Loucy (cell line): Measurements from ENCODE around the gene ELOVL7.

ENCODE experiments used
- H2AFZ ChIP-seq: fragments of 200-600 bp; sonication (generic); 2 replicates; pipeline ENCODE4 v1.6.0; 2016; ENCODE audit warnings: antibody characterized with exemption, mild to moderate bottlenecking, low read length, moderate library complexity
- H3F3A ChIP-seq: fragments of 200-600 bp; 2 replicates; pipeline ENCODE4 v1.6.0; 2016; ENCODE audit warnings: antibody characterized with exemption, low read depth, mild to moderate bottlenecking
- H3K27me3 ChIP-seq: fragments of 200-600 bp; sonication (generic); 2 replicates; pipeline ENCODE4 v1.6.1; 2014; ENCODE audit warnings: low read length, mild to moderate bottlenecking; ENCODE audit not compliant: insufficient read depth, poor library complexity, severe bottlenecking
- H3K36me3 ChIP-seq: fragments of 200-600 bp; sonication (generic); 2 replicates; pipeline ENCODE4 v1.6.1; 2016; ENCODE audit warnings: low read length; ENCODE audit not compliant: insufficient read depth
- H3K4me1 ChIP-seq: fragments of 200-600 bp; sonication (generic); 2 replicates; pipeline ENCODE4 v1.5.1; 2014; ENCODE audit warnings: low read length, mild to moderate bottlenecking; ENCODE audit not compliant: insufficient read depth, poor library complexity, severe bottlenecking
- H3K4me2 ChIP-seq: fragments of 200-600 bp; sonication (generic); 2 replicates; pipeline ENCODE4 v1.6.0; 2014; ENCODE audit warnings: antibody characterized with exemption, low read length, low read depth, mild to moderate bottlenecking; ENCODE audit not compliant: poor library complexity, severe bottlenecking
- H3K4me3 ChIP-seq: fragments of 200-600 bp; sonication (generic); 2 replicates; pipeline ENCODE4 v1.5.1; 2014; ENCODE audit warnings: low read length, mild to moderate bottlenecking, mixed read lengths; ENCODE audit not compliant: poor library complexity, severe bottlenecking
- H3K79me2 ChIP-seq: fragments of 200-600 bp; sonication (generic); 2 replicates; pipeline ENCODE4 v1.6.1; 2014; ENCODE audit warnings: low read length; ENCODE audit not compliant: insufficient read depth
- H3K9ac ChIP-seq: fragments of 200-600 bp; sonication (generic); 2 replicates; pipeline ENCODE4 v1.6.0; 2014; ENCODE audit warnings: mild to moderate bottlenecking, low read depth, low read length, moderate library complexity; ENCODE audit not compliant: poor library complexity, severe bottlenecking
- H3K9me2 ChIP-seq: fragments of 200-600 bp; sonication (generic); replicated peaks from 2 replicates; pipeline ENCODE4 v1.6.1; 2016; ENCODE audit warnings: low read depth, low read length, mixed read lengths
- H3K9me3 ChIP-seq: fragments of 200-600 bp; sonication (generic); 2 replicates; pipeline ENCODE4 v1.6.1; 2014; ENCODE audit warnings: mild to moderate bottlenecking, antibody characterized with exemption, low read length, low read depth; ENCODE audit not compliant: insufficient read depth
- H4K20me1 ChIP-seq: fragments of 200-600 bp; sonication (generic); 2 replicates; pipeline ENCODE4 v1.6.0; 2014; ENCODE audit warnings: antibody characterized with exemption, low read length, mild to moderate bottlenecking; ENCODE audit not compliant: insufficient read depth, poor library complexity, severe bottlenecking
- CTCF ChIP-seq: fragments of 200-600 bp; sonication (generic); conservative IDR thresholded peaks from 2 replicates; pipeline ENCODE4 v1.5.1; 2014; ENCODE audit warnings: mild to moderate bottlenecking, antibody characterized with exemption, low read length
- EZH2phosphoT487 ChIP-seq: fragments of 200-600 bp; IDR thresholded peaks from 2 replicates; pipeline ENCODE4 v1.6.1; 2018; ENCODE audit warnings: antibody characterized with exemption, mild to moderate bottlenecking, moderate library complexity, borderline replicate concordance

ELOVL7 gene

GRCh38 chr5:60703944-60704343, 140.1 kb downstream of the ELOVL7 start:
- H2AFZ ChIP-seq = no peak overlapping the region
- TF ChIP-seq EZH2phosphoT487 = no peak
- no peak for TF ChIP-seq CTCF
- H3K9me2 ChIP-seq = no peaks in the 10 kb centered on the region
- H4K20me1 ChIP-seq = no peaks in the 10 kb centered on the region
- peaks cover 6% of the 10 kb centered on the region for H3K79me2 ChIP-seq
- H3K27me3 ChIP-seq = no peaks in the 10 kb centered on the region
- no peaks in the 10 kb centered on the region for H3K9me3 ChIP-seq
- no peak overlapping the region for H3K4me2 ChIP-seq
- no peaks in the 10 kb centered on the region for H3F3A ChIP-seq
- no peak overlapping the region for H3K9ac ChIP-seq
- H3K36me3 ChIP-seq = no peaks in the 10 kb centered on the region
- no peak overlapping the region for H3K4me3 ChIP-seq
- peaks cover 12% of the 10 kb centered on the region for H3K4me1 ChIP-seq
